HG03066 (cell line): ENCODE measurements around the gene ADARB2.
"Not testable (repeated sequence)": the region's sequence is repeated elsewhere in the genome, so short reads cannot be mapped to it uniquely, and the experiment has no call there.

Experiments used
- ATAC-seq: cut with Tn5 transposase; IDR thresholded peaks from one replicate; pipeline ENCODE4 v1.9.1; 2021; ENCODE audit warnings: low read depth; ENCODE audit not compliant: unreplicated experiment

ADARB2 gene

GRCh38 chr10:1454428-1454827, 282.9 kb downstream of the ADARB2 start:
- peak; percentile 97 for ATAC-seq

- no peak for ATAC-seq
These were observed 284.5 kb downstream of the ADARB2 start for GRCh38 chr10:1452777-1453176.

GRCh38 chr10:1451941-1452340, 285.4 kb downstream of the ADARB2 start:
- ATAC-seq: no peak

- no peak for ATAC-seq
These were observed 285.9 kb downstream of the ADARB2 start for GRCh38 chr10:1451362-1451888.

- no peak for ATAC-seq
These were observed 287.6 kb downstream of the ADARB2 start for GRCh38 chr10:1449572-1450205.

GRCh38 chr10:1449021-1449420, 288.3 kb downstream of the ADARB2 start:
- no peak for ATAC-seq

GRCh38 chr10:1448252-1448930, 288.9 kb downstream of the ADARB2 start:
- ATAC-seq: no peak

GRCh38 chr10:1444826-1445225, 292.5 kb downstream of the ADARB2 start:
- no peak for ATAC-seq

- no peak for ATAC-seq
These were observed 296.4 kb downstream of the ADARB2 start for GRCh38 chr10:1440897-1441296.

GRCh38 chr10:1434912-1435692, 302.2 kb downstream of the ADARB2 start:
- no peak for ATAC-seq

GRCh38 chr10:1434202-1434601, 303.1 kb downstream of the ADARB2 start:
- no peak for ATAC-seq

GRCh38 chr10:1432161-1432560, 305.2 kb downstream of the ADARB2 start:
- no peak for ATAC-seq

- ATAC-seq: no peak
These were observed 306.1 kb downstream of the ADARB2 start for GRCh38 chr10:1431229-1431628.

- not testable (repeated sequence) for ATAC-seq
These were observed 309.7 kb downstream of the ADARB2 start for GRCh38 chr10:1427521-1428186.

GRCh38 chr10:1426786-1427185, 310.5 kb downstream of the ADARB2 start:
- ATAC-seq: no peak

- peak; percentile 74 for ATAC-seq
These were observed 311.4 kb downstream of the ADARB2 start for GRCh38 chr10:1425879-1426278.

GRCh38 chr10:1424648-1425047, 312.7 kb downstream of the ADARB2 start:
- no peak for ATAC-seq

GRCh38 chr10:1423676-1424253, 313.6 kb downstream of the ADARB2 start:
- ATAC-seq: no peak

- ATAC-seq: no peak
These were observed 315.1 kb downstream of the ADARB2 start for GRCh38 chr10:1422275-1422674.

GRCh38 chr10:1420661-1421362, 316.5 kb downstream of the ADARB2 start:
- ATAC-seq: peak; percentile 88
